Measurements from ENCODE around the gene AIPL1. TPM values are rescaled to one million over a fixed set of nuclear protein-coding genes. Genes with fewer than 3 reads are reported as not detected.

Gene AIPL1
- total and polyA plus RNA-seq, 8 donors = 0.04 TPM; not detected in 7

DNA sequence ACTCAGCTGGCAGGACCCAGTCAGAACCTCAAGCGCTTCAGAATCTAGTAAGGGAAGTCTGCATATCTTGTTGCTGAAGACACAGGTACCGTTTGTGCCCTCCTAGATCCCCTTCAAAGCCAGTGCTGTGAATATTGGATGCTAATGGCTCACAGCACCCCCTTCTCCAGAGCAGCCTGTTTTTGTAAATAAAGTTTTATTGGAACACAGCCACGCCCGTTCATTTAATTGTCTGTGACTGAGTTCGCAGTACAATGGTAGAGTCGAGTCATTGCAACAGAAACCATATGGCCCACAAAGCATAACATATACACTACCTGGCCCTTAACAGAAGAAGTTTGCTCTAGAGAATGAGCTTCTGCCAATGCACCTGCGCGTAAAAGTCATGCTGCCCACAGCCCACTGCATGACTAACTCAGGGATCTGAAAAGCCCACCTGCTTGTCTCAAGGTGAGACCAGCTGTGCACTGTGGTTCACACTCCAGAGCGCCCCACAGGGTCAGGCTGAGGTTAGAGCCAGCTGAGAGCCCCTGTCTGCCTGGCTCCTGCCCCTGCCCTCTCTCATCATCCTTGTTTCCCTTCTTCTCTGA lies 48.8 kb downstream of the AIPL1 start:
- no peak for FAIRE-seq
- TF ChIP-seq, protein P1, sequence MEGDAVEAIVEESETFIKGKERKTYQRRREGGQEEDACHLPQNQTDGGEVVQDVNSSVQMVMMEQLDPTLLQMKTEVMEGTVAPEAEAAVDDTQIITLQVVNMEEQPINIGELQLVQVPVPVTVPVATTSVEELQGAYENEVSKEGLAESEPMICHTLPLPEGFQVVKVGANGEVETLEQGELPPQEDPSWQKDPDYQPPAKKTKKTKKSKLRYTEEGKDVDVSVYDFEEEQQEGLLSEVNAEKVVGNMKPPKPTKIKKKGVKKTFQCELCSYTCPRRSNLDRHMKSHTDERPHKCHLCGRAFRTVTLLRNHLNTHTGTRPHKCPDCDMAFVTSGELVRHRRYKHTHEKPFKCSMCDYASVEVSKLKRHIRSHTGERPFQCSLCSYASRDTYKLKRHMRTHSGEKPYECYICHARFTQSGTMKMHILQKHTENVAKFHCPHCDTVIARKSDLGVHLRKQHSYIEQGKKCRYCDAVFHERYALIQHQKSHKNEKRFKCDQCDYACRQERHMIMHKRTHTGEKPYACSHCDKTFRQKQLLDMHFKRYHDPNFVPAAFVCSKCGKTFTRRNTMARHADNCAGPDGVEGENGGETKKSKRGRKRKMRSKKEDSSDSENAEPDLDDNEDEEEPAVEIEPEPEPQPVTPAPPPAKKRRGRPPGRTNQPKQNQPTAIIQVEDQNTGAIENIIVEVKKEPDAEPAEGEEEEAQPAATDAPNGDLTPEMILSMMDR (IDR thresholded peaks at IDR 0.05) = no peak
- Histone ChIP-seq H3K4me3 (no peak overlapping the region), H3K9me3 (no peaks in the 10 kb centered on the region), H3K27ac (no peak overlapping the region), H3K27me3 (no peaks in the 10 kb centered on the region), H3K4me1 (no peaks in the 10 kb centered on the region), H3K36me3 (no peaks in the 10 kb centered on the region)
- WGBS, 2 donors = 78 to 86% methylated on average over 9 of the region's 9 CpGs
- DNase-seq = no peak
- intact Hi-C loops (cut with DNase I) = no loop called here
- ATAC-seq = no peak

DNA sequence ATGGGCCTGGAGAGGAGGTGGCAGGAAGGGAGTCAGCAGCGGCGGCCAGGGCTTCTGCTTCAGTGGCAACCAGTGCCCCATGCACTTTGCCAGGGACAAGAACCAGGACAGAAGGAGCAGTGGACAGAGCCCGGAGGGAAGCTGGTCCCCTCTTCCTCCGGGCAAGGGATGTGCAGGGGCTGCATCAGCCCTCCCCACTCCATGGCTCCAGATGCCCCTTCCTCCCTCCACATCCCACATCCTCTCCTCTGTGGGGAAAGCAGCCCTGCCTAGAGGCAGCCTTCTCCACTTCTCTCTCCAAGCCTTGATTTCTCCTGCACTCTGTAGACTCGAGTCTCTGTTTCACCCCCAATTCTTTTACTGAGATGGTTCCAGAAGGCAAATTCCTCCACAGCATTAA lies 50.4 kb downstream of the AIPL1 start:
- DNase-seq (no peak), ATAC-seq (no peak), FAIRE-seq (no peak)
- H3K9me3 ChIP-seq = no peaks in the 10 kb centered on the region
- 60 to 78% methylated on average over 5 of the region's 5 CpGs for WGBS, 2 donors
- H3K4me1 ChIP-seq = no peaks in the 10 kb centered on the region
- H3K27ac ChIP-seq = no peak overlapping the region
- no peaks in the 10 kb centered on the region for H3K27me3 ChIP-seq
- TF ChIP-seq, protein P1 (IDR thresholded peaks at IDR 0.05) = no peak
- H3K36me3 ChIP-seq = no peaks in the 10 kb centered on the region
- no peak overlapping the region for H3K4me3 ChIP-seq
- intact Hi-C loops (cut with DNase I) = no loop called here

DNA sequence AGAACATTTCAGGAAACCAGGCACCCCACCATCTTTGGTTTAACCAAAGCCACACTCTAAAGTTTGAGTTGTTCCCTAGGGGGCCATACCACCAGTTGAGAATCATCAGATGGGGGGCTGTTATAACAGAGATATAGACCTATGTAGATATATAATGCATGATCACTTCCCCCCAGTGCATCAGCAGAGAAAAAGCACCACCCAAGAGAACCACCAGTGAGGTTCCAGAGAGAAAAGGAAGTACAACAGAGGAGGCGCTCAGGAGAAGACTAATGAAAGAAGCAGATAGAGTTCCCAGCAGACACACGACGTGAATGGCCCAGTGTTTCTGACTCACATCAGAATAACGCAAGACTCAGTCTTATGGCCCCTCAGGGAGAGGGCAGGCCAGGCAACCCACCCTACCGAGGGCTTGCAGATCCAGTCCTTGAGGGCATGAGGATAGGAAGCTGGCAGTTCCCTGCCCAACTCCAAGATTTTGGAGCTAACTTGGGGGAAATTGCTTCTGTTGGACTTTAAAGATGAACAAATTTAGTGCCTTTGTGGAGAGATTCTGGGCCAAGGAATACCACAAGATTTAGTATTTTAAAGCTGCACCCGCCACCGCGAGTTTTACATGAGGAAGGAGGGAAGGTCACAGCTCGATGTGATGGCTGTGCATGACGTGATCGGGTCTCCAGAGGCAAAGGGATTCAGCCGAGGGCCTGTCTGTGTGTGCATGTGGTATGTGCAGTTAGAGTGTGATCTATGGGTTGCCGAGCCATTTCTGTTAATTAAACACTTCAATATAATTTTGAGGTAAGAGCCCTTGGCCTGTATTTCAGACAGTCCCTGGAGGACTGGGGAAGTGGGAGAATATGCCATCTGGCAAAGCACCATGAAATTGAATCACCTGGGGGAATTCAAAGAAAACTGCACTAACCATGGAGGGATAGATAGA lies 53.1 kb downstream of the AIPL1 start:
- TF ChIP-seq, protein P1 (IDR thresholded peaks at IDR 0.05) = no peak
- no peaks in the 10 kb centered on the region for H3K36me3 ChIP-seq
- H3K4me3 ChIP-seq = no peak overlapping the region
- H3K27ac ChIP-seq = no peak overlapping the region
- intact Hi-C loops (cut with DNase I) = no loop called here
- H3K9me3 ChIP-seq = no peaks in the 10 kb centered on the region
- DNase-seq (no peak), ATAC-seq (no peak), FAIRE-seq (no peak)
- 72 to 83% methylated on average over 13 of the region's 13 CpGs for WGBS, 2 donors
- H3K4me1 ChIP-seq = no peaks in the 10 kb centered on the region
- H3K27me3 ChIP-seq = peaks cover 0 to 11% (median 0%) of the 10 kb centered on the region in 4 donors

DNA sequence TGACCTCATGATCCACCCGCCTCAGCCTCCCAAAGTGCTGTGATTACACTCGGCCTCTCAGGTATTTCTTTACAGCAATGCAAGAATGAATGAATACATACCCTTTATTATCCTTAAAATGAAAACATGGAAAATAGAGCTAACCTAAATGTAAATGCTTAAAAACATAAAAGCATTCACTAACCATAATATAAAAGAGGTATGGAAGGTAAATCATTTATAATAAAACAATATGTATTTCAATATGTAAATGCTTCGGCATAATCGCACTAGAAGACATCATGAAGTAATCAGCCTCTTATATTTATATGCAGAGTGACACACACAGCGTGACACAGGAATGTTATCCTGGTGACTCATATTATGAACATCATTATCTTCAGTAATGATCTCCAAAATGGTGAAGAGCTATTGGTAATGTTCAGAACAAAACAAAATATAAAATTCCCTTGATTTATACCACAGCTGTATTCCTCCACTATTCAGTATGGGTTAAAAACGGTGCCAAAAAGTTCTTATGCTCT lies 53.9 kb downstream of the AIPL1 start:
- Histone ChIP-seq H3K4me3 (no peak overlapping the region), H3K27ac (no peak overlapping the region), H3K36me3 (no peaks in the 10 kb centered on the region), H3K4me1 (no peaks in the 10 kb centered on the region), H3K9me3 (no peaks in the 10 kb centered on the region), H3K27me3 (peaks cover 0 to 11% (median 0%) of the 10 kb centered on the region in 4 donors)
- FAIRE-seq = no peak
- no peak for DNase-seq
- intact Hi-C loops (cut with DNase I) = no loop called here
- TF ChIP-seq, protein P1 (IDR thresholded peaks at IDR 0.05) = no peak
- WGBS, 2 donors = 69 to 82% methylated on average over 6 of the region's 6 CpGs
- ATAC-seq = no peak

Measured in pancreas (tissue), 10 donors.